ENCODE measurements around the gene TBP.

DNA sequence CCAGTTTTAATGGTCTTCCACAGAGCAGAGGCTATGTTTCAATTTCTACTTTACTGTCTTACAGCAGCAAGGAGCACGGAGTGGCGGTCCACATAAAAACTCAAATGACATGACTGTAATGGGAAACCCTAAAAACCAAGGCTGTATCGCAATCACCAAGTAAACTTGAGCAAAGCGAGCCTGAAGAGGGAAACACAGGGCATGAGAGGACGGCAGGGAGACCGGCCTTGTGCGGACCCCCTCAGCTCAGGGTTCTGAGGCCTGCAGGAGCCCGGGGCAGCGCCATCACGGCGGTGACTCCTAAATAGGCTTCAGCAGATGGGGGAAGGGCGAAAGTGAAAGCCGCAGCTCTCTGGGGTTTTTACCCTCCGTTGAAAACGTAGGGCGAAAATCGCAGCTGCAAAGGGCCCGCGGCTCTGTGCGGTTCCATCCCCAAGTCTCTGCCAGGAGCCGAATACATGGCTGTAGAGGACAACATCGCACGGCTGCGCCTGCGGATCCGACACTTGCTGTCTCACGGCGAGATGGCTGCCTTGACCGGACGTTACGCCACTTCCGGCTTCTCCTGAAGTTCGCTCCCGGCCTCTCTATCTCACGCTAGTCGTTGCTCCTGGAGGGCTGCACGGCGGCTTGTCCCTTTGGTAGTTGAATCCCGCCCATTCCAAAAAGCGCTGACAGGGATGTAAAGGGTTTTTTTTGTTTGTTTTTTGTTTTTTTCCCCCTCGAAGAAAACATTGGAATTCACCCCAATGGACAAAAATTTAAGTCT, 1.2 kb upstream of the TBP start, which contains the start of gene PSMB1:
- TF ChIP-seq, protein P1, sequence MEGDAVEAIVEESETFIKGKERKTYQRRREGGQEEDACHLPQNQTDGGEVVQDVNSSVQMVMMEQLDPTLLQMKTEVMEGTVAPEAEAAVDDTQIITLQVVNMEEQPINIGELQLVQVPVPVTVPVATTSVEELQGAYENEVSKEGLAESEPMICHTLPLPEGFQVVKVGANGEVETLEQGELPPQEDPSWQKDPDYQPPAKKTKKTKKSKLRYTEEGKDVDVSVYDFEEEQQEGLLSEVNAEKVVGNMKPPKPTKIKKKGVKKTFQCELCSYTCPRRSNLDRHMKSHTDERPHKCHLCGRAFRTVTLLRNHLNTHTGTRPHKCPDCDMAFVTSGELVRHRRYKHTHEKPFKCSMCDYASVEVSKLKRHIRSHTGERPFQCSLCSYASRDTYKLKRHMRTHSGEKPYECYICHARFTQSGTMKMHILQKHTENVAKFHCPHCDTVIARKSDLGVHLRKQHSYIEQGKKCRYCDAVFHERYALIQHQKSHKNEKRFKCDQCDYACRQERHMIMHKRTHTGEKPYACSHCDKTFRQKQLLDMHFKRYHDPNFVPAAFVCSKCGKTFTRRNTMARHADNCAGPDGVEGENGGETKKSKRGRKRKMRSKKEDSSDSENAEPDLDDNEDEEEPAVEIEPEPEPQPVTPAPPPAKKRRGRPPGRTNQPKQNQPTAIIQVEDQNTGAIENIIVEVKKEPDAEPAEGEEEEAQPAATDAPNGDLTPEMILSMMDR (IDR thresholded peaks at IDR 0.05; ENCODE audit: insufficient read depth, low read depth, low read length), result no peak
- no peak for TF ChIP-seq EZH2 (IDR thresholded peaks at IDR 0.05; ENCODE audit: insufficient read depth, low read length)

Measured in astrocyte (in vitro differentiated cells and primary cell).